Mesenteric fat pad (tissue), 1 donor: ENCODE measurements around the gene CHST15. TPM values are rescaled to one million over a fixed set of nuclear protein-coding genes. Genes with fewer than 3 reads are reported as not detected.
A peak's percentile ranks its signal among the peaks of the same experiment; 100 is the strongest.

ENCODE experiments used
- DNase-seq: peaks from one replicate; pipeline ENCODE4 v3.0.0-alpha.2; 2020; ENCODE audit warnings: low spot score
- total RNA-seq: library from RNA; stranded (reverse); fragmentation: NEBNext Ultra II Directional; extraction: Animal tissue kit (Norgen Biotek cat#: 25700); gene quantifications from one replicate; pipeline ENCODE4 v1.2.1, GENCODE V29; 2021
- donor health status: DM: yes; HTN: yes; CAD: no.

Gene CHST15
- total RNA-seq, 1 donor from 2014 or later: 53.1 TPM

DNA sequence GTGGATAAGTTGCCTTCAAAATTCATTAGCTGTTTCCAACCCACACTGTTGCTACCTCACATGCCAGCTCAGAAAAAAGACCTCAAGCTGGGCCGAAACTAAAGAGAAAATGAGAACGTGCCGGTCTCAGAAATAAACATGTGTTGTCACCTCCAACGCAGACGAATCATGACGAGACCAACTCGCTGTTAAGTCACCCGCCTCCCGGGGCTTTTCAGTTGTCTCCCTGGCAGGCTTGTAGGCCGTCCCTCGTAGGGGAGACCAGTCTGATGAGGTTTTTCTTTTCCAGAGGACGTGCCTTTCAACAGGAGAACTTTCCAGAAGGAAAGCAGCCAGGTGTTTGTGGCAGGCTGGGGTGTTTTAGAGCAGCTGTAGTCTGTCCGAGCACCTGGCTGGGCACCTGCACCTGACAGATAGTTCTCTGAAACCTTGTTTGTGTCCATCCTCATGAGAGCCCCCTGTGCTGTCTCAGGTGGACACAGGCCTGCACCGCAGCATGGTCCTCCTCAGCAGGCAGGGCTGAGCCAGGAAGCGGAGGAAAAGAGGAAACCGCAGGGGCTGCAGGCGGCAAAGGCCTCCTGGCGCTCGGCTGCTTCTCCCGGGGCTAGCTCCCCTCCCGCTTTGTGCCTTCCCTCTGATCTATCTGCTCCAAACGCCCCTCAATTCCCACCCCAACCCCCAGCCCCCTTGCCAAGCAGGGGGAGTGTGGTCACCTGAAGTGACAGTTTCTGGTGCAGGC lies 78.8 kb downstream of the CHST15 start:
- no peak for DNase-seq

DNA sequence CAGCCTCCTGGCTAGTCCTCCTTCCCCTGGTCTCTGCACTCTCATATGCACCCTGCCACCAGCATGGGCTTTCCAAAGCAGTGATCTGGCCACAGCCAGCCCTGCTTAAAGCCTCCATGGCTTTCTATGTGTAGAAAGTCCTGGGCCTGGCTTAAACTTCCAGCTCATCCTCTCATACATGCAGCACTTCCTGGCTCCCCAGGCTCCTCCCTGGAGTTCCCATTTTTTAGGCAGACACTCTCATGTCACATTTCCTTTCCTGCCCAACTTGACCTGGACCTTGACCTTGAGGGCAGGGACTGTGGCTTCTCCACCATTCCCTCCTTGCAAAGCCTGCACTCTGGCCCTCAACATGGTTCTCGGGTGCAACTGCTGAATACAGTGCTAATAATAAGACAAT lies 79.5 kb downstream of the CHST15 start:
- no peak for DNase-seq

- DNase-seq: no peak
These were observed 80.4 kb downstream of the CHST15 start for GRCh38 chr10:124012991-124013390.

DNA sequence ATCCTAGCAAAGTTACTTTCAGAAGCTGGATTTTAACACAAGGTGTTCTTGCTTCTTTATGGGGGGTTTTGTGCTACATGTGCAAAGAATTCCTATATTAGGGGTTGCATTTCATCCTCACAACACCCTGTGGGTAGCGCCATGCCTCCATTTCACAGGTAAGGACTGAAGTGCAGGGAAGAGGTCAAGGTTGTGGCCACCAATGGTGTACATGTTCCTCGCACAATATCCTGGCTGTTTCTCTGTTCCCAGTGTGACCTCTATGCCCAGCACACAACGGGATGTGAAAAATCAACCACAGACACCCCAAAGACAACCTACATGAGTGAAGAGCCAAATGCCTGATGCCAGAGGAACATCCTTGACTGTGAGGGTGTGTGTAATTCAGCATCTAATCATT lies 80.8 kb downstream of the CHST15 start:
- no peak for DNase-seq

- no peak for DNase-seq
These were observed 81.3 kb downstream of the CHST15 start for GRCh38 chr10:124012066-124012465.

GRCh38 chr10:124011464-124011863 lies 81.9 kb downstream of the CHST15 start:
- DNase-seq: no peak

- no peak for DNase-seq
These were observed 82.8 kb downstream of the CHST15 start for GRCh38 chr10:124010563-124011131.

DNA sequence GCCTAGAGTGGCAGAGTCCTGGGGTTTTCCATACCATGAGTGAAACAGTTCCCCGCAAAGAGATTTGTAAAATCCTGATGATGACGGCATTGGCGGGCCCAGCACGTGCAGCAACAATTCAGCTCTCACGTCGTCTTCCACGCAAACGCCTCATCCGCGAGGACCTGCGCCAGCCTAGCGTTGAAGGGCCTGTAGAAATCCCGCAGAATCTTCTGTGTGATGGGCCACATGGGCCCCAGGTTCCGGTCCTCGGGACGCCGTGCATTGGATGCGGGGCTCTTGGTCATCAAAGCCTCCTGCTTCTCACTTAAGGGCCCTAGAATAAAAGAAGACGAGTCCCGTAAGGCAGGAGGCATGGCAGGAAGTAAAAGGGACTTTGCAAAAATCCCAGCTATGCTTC lies 83.4 kb downstream of the CHST15 start:
- DNase-seq: no peak

DNA sequence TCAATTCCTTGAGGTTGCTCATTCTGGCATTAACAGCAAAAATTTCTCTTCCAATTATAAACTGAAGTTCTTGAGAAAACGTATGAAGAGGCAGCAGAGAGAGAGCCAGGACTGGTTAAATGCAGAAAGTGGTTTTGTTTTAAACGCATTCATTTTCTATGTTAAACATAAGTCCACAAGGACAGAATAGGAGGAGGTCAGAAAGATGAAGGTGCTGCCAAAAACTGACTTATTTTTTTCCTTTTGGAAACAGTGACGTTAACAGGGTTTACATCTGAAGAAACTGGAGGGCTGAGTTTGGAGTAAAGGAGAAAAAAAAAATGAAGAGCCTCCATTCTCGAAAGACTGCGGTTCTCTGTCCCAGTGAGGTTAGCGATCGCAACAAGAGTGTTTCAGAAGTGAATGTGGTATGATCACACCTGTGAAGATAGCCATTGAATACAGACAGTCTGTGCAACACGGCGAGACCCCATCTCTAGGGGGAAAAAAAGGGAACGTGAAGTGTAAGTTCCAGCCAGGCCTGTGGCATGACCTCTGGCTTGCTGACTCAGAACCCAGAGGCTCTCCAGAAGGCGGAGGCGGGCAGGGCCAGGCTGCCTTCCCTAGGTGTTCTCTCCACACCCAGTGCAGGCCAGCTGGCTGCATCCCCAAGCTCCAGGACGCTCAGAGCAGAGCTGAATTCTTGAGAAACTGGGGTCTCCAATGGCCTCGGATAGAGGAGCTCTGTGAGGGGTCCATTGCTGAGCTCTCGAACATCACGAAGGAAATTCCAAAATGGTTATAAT lies 84.0 kb downstream of the CHST15 start:
- no peak for DNase-seq

- no peak for DNase-seq
These were observed 84.7 kb downstream of the CHST15 start for GRCh38 chr10:124008681-124009080.

GRCh38 chr10:124008187-124008586 lies 85.2 kb downstream of the CHST15 start:
- DNase-seq: peak; percentile 22

GRCh38 chr10:124007773-124008145 lies 85.6 kb downstream of the CHST15 start:
- DNase-seq: peak; percentile 37

DNA sequence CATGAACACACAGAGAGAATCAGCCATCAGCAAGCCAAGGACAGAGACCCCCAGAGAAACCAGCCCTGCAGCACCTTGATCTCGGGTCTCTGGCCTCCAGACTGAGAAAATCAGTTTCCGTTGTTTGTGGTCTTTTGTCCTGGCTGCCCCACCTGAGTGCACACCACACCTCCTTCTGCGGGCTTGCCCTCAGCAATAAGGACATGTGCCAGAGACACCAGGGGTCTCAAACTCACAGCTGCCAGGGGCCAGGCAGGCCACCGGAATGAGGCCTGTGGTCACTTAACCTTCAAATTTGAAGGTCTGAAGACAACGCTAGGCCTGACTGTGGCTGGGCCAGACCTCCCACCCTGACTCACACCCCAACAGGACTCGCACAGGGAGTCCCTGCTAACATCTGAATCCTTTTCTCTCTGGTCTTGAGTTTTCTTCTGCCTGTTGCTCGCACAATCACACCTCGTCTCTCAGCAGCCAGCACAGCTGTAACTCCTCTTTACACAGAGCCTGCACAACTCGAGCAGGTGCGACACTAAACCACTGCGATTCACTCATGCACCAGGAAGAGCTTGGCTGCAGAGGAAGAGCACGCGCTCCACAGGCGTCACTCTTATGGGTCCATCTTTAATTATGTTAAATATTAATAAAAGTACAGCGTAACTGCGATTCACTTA lies 86.2 kb downstream of the CHST15 start:
- DNase-seq: peak; percentile 64

DNA sequence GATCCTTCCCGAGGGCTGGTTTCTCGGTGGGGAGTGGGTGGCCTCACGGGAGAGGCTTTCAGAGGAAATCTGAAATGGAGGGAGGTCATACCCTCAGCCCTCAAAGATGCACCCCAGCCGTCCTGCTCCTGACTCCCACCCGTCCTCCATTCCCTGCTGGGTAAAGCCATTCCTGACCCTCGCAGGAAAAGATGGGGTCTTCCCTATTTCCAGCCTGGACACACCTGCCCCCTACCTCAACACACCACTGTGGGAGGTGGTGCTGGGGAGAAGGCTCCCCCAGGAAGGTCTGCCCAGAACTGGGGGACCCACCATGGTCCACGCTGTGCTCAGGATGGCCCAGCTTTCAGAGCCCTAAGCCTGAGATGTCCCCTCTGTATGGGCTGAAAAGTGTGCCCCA lies 86.9 kb downstream of the CHST15 start:
- DNase-seq: peak; percentile 57

DNA sequence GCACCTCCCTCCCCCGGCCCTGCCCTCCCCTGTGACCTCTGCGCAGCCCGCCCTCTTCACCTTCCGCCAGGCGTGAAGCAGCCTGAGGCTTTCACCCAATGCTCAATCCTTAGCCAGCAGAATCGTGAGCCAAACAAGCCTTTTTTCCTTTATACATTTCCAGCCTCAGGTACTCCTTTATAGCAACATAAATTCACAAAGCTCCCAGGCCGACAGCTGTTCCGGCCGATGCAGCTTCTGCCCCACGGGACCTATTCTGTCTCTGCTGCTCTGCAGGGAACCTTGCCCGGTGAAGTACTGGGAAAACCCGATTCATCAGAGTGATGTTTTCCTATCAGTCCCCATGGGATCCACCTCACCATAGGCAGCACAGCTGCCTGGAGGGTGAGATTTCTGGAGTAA lies 87.4 kb downstream of the CHST15 start:
- peak; percentile 85 for DNase-seq

DNA sequence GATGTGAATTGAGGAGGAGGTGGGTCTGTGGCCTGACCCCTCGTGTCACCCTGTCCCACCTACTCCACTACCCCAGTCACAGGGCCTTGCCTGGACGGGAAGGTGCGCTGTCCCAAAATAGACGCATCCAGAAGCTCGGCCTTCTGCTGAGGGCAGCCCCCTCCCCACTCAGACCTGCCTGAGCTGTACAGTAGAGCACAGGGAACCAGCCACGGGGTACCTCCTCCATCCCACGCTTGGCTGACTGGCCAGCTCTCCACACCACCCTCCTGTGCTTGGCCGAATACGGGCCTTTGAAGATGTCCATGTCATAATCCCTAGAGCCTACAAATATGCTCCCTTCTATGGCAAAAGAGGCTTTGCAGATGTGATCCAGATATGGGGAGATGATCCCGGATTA lies 88.3 kb downstream of the CHST15 start:
- peak; percentile 43 for DNase-seq

- DNase-seq: peak; percentile 26
These were observed 88.8 kb downstream of the CHST15 start for GRCh38 chr10:124004663-124005004.

DNA sequence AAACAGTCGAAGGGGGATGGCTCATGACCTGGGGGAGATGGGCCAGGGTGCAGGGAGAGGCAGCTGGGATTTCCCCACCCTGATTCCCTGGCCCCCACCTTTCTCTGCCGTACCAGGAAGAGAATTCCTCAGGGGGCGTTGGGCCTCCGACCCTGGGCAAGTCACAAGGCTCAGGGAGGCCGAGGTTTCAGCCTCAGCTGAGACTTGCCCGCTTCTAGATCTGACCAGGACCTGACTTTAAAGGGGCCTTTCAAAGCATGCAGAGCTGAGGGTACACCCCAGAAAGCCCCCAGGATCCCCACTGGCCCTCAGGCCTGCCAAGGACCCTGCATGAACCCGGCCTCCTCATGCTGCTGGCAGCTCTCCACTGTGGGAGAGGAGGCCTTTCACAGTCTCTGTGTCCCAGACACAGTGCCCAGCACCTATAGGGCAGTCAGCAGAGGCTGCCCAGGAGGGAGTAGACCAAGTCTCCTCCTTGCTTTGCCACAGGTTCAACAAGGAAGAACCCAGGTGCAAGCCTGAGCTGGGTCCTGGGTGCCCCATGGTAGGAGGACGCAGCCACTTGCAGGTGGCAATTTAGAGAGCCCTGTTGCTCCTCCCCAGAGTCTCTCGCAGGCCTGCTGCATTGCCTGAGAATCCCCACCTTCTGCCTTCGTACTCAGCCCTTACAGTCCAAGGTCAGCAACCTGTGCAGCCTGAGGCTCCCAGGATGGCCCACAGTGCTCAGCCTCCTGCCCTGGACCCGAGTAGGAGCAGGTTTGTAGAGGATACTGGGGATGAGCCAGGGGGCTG lies 89.3 kb downstream of the CHST15 start:
- DNase-seq: peak; percentile 69

- no peak for DNase-seq
These were observed 89.9 kb downstream of the CHST15 start for GRCh38 chr10:124003481-124003870.

- DNase-seq: peak; percentile 82
These were observed 90.4 kb downstream of the CHST15 start for GRCh38 chr10:124003070-124003419.

GRCh38 chr10:124002391-124003069 lies 90.9 kb downstream of the CHST15 start:
- DNase-seq: peak; percentile 76
